Hepatocyte (in vitro differentiated cells): ENCODE results near the gene KCNK6. TPM values are rescaled to one million over a fixed set of nuclear protein-coding genes. Genes with fewer than 3 reads are reported as not detected.

Experiments used
- DNase-seq: peaks from one replicate; pipeline ENCODE4 v3.0.0-alpha.2; 2016; ENCODE audit warnings: low spot score
- H2AFZ ChIP-seq: fragments of 200-600 bp; sonication (generic); 2 replicates; pipeline ENCODE4 v1.6.0; 2016; ENCODE audit warnings: antibody characterized with exemption, mild to moderate bottlenecking
- H3K27ac ChIP-seq: fragments of 200-600 bp; sonication (generic); 2 replicates; pipeline ENCODE4 v1.5.1; 2016; ENCODE audit warnings: mild to moderate bottlenecking
- H3K27me3 ChIP-seq: fragments of 200-600 bp; sonication (generic); 2 replicates; pipeline ENCODE4 v1.6.1; 2016
- H3K36me3 ChIP-seq: fragments of 200-600 bp; sonication (generic); replicated peaks from 2 replicates; pipeline ENCODE4 v1.5.1; 2016; ENCODE audit warnings: low read depth; ENCODE audit not compliant: insufficient read depth
- H3K4me1 ChIP-seq: fragments of 200-600 bp; sonication (generic); 2 replicates; pipeline ENCODE4 v1.5.1; 2016; ENCODE audit warnings: mild to moderate bottlenecking, moderate library complexity; ENCODE audit not compliant: insufficient read depth
- H3K4me2 ChIP-seq: fragments of 200-600 bp; sonication (generic); 2 replicates; pipeline ENCODE4 v1.6.0; 2016
- H3K4me3 ChIP-seq: fragments of 200-600 bp; sonication (generic); 2 replicates; pipeline ENCODE4 v1.5.1; 2016; ENCODE audit warnings: mild to moderate bottlenecking
- H3K79me2 ChIP-seq: fragments of 200-600 bp; sonication (generic); 2 replicates; pipeline ENCODE4 v1.6.0; 2017; ENCODE audit warnings: mild to moderate bottlenecking
- H3K9me2 ChIP-seq: fragments of 200-600 bp; sonication (generic); replicated peaks from 2 replicates; pipeline ENCODE4 v1.6.0; 2017; ENCODE audit warnings: mild to moderate bottlenecking; ENCODE audit not compliant: insufficient read depth
- H3K9me3 ChIP-seq: fragments of 200-600 bp; sonication (generic); 2 replicates; pipeline ENCODE4 v1.5.1; 2016; ENCODE audit warnings: low read depth, mild to moderate bottlenecking
- H4K20me1 ChIP-seq: fragments of 200-600 bp; sonication (generic); 2 replicates; pipeline ENCODE4 v1.6.0; 2016; ENCODE audit warnings: mild to moderate bottlenecking; ENCODE audit not compliant: insufficient read depth, poor library complexity, severe bottlenecking
- CTCF ChIP-seq: fragments of 200-600 bp; sonication (generic); IDR thresholded peaks from 2 replicates; pipeline ENCODE4 v1.5.1; 2016; ENCODE audit warnings: antibody characterized with exemption, mild to moderate bottlenecking; ENCODE audit not compliant: poor library complexity
- EZH2 ChIP-seq: fragments of 200-600 bp; sonication (generic); IDR thresholded peaks from 2 replicates; pipeline ENCODE4 v1.6.1; 2016; ENCODE audit warnings: antibody characterized with exemption, mild to moderate bottlenecking, borderline replicate concordance
- EZH2phosphoT487 ChIP-seq: fragments of 200-600 bp; sonication (generic); IDR thresholded peaks from one replicate; pipeline ENCODE4 v1.6.1; 2018; ENCODE audit warnings: antibody characterized with exemption, mild to moderate bottlenecking, low read depth, moderate library complexity; ENCODE audit not compliant: unreplicated experiment, severe bottlenecking
- WGBS: methylation state at CpG from one replicate; pipeline ENCODE4 v1.1.6; 2016; ENCODE audit warnings: low lambda C conversion rate; ENCODE audit errors: missing lambda C conversion rate; 5-methylcytosine and 5-hydroxymethylcytosine counted together
- polyA plus RNA-seq: library from polyadenylated mRNA; unstranded; fragments of >200 nt; fragmentation: Nextera tagmentation; extraction: Ambion mirVana; gene quantifications from 2 replicates; pipeline ENCODE4 v1.2.1, GENCODE V29; 2016
- total RNA-seq: library from RNA; depleted of rRNA; stranded (reverse); fragments of >200 nt; gene quantifications from 2 replicates; pipeline ENCODE4 v1.2.3, GENCODE V29; 2014

Gene KCNK6
- total and polyA plus RNA-seq, 2 experiments from 2014 or later, result 9.0 to 16.0 TPM

GRCh38 chr19:38283271-38283670 is 36.4 kb upstream of the KCNK6 start:
- Histone ChIP-seq H3K4me3 (no peak overlapping the region), H3K4me1 (peaks cover 7% of the 10 kb centered on the region), H3K27me3 (no peaks in the 10 kb centered on the region), H3K9me3 (no peaks in the 10 kb centered on the region), H4K20me1 (peaks cover 45% of the 10 kb centered on the region), H3K9me2 (no peaks in the 10 kb centered on the region), H3K36me3 (no peaks in the 10 kb centered on the region), H3K4me2 (no peak overlapping the region), H3K79me2 (peaks cover 77% of the 10 kb centered on the region), H3K27ac (no peak overlapping the region), H2AFZ (no peak overlapping the region)
- TF ChIP-seq EZH2 (no peak), EZH2phosphoT487 (no peak), CTCF (no peak)
- WGBS, result 95% methylated on average over 8 of the region's 8 CpGs
- DNase-seq, result no peak

GRCh38 chr19:38284422-38284821 is 35.2 kb upstream of the KCNK6 start:
- TF ChIP-seq CTCF (no peak), EZH2phosphoT487 (no peak), EZH2 (no peak)
- Histone ChIP-seq H2AFZ (no peak overlapping the region), H3K27ac (no peak overlapping the region), H3K36me3 (no peaks in the 10 kb centered on the region), H3K79me2 (peaks cover 66% of the 10 kb centered on the region), H3K9me2 (no peaks in the 10 kb centered on the region), H4K20me1 (peaks cover 36% of the 10 kb centered on the region), H3K4me3 (no peak overlapping the region), H3K4me2 (no peak overlapping the region), H3K27me3 (no peaks in the 10 kb centered on the region), H3K4me1 (peaks cover 2% of the 10 kb centered on the region), H3K9me3 (no peaks in the 10 kb centered on the region)
- no peak for DNase-seq
- 85% methylated on average over 7 of the region's 7 CpGs for WGBS

GRCh38 chr19:38285567-38285966 is 34.1 kb upstream of the KCNK6 start:
- WGBS, result 92% methylated on average over 5 of the region's 5 CpGs
- peaks cover 29% of the 10 kb centered on the region for H4K20me1 ChIP-seq
- TF ChIP-seq EZH2 (no peak), EZH2phosphoT487 (no peak), CTCF (no peak)
- H2AFZ ChIP-seq, result no peak overlapping the region
- H3K79me2 ChIP-seq, result peaks cover 54% of the 10 kb centered on the region
- no peak overlapping the region for H3K4me3 ChIP-seq
- H3K4me2 ChIP-seq, result no peak overlapping the region
- H3K27me3 ChIP-seq, result no peaks in the 10 kb centered on the region
- no peak for DNase-seq
- no peaks in the 10 kb centered on the region for H3K36me3 ChIP-seq
- peaks cover 2% of the 10 kb centered on the region for H3K4me1 ChIP-seq
- no peak overlapping the region for H3K27ac ChIP-seq
- H3K9me2 ChIP-seq, result no peaks in the 10 kb centered on the region
- no peaks in the 10 kb centered on the region for H3K9me3 ChIP-seq

- WGBS, result 93% methylated on average over 9 of the region's 9 CpGs
- Histone ChIP-seq H3K9me3 (no peaks in the 10 kb centered on the region), H2AFZ (no peak overlapping the region), H3K79me2 (peaks cover 34% of the 10 kb centered on the region), H3K9me2 (no peaks in the 10 kb centered on the region), H4K20me1 (peaks cover 10% of the 10 kb centered on the region), H3K36me3 (no peaks in the 10 kb centered on the region), H3K4me3 (no peak overlapping the region), H3K4me1 (peaks cover 13% of the 10 kb centered on the region), H3K27me3 (no peaks in the 10 kb centered on the region), H3K27ac (no peak overlapping the region), H3K4me2 (no peak overlapping the region)
- no peak for TF ChIP-seq CTCF
- TF ChIP-seq EZH2phosphoT487, result no peak
- TF ChIP-seq EZH2, result no peak
- DNase-seq, result no peak
Observed at GRCh38 chr19:38287604-38288003, 32.0 kb upstream of the KCNK6 start.
